ENCODE data around the gene KDR.

KDR gene

DNA sequence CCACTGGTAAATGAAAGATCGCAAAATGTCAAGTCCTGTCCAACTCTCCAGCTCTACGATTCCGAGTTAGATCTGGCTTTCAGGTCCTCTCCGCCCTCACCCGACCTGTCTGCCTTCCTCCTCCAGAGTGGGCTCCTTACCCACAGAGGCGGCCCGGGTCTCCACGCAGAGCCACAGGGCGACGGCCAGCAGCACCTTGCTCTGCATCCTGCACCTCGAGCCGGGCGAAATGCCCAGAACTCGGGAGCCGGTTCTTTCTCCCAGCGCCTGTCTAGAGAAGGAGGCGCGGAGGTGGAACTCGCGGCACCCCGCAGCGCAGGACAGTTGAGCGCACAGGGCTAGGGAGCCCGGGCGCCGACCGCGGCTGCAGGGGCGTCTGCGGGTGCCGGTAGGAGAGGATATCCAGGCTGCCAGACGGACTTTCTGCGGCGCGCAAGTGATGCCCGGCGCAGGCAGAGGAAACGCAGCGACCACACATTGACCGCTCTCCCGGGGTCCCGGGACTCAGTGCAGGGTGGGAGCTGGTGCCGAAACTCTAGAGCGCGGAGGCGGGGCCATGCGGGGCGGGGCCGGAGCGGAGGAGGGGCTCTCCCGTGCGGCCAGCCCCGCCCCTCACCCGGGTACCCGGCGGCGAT is at the start of gene KDR:
Gene KDR (minus strand): TSS at position 509 of the 635 bp plus-strand sequence. CDS start 302 bp downstream, at position 207.
- no peak for DNase-seq

DNA sequence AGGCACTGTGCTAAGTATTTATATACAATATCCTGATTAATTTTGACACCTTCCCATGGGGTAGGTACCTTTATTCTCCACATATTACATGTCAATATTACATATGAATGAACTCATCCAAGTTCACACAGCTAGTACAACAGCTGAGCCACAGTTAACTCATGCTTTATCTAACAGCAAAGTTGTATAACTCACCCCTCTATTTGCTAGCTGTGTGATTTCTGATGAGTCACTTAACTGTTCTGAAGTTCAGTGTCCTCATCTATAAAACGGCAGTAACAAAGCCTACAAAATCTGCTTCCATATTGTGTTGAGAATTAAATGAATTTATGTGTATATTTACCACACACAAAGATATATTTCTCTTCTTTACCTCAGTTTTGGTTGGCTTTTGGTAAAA is 48.2 kb upstream of the KDR start:
- no peak for DNase-seq

- no peak for DNase-seq
These were observed 47.4 kb upstream of the KDR start for GRCh38 chr4:55172694-55173287.

DNA sequence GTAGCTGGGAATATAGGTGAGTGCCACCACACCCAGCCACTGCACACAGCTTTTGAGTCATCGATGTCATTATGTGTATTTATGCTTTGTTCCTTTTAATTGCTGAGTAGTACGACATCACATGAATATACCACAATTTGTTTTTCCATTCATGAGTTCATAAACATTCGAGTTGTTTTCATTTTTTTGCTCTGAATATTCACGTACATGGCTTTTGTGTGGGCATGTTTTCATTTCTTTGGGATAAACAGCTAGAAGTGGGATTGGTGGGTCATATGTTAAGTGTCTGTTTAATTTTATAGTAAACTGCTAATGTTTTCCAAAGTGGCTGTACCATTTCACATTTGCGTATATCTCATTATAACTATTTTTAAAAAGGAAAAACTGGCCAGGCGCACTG is 45.1 kb upstream of the KDR start:
- no peak for DNase-seq

DNA sequence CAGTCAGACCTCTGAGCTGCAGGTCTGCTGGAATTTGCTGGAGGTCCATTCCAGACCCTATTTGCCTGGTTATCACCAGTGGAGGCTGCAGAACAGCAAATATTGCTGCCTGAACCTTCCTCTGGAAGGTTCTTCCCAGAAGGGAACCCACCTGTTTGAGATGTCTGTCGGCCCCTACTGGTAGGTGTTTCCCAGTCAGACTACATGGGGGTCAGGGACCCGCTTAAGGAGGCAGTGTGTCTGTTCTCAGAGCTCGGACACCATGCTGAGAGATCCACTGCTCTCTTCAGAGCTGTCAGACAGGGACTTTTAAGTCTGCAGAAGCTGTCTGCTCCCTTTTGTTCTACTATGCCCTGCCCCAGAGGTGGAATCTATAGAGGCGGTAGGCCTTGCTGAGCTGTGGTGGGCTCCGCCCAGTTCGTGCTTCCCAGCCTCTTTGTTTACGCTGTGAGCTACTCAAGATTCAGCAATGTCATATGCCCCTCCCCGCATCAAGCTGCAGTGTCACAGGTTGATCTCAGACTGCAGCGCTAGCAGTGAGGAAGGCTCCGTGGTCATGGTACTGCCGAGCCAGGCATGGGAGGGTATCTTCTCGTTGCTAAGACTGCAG is 44.1 kb upstream of the KDR start:
- DNase-seq, result peak; percentile 43 to 49

- no peak for DNase-seq
These were observed 37.0 kb upstream of the KDR start for GRCh38 chr4:55162396-55162795.

DNA sequence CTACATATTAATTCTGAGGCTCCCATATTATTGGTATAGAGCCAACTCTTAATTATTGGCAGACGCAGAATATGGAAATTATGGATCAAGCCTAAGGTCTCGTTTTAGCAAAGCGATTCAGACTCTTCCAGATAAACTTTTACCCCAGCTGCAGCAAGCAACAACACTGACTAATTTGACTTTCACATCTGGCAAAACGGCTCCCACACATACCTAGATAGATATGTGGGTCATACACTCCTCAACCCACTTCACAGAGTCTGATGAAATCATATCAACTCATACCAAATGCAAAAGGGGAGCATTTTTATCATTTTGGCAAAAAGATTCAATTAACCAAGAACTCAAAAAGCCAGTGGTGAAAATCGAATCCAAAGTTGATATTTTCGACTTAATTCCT is 36.3 kb upstream of the KDR start:
- DNase-seq, result no peak

GRCh38 chr4:55159851-55160250 is 34.5 kb upstream of the KDR start:
- DNase-seq, result no peak

DNA sequence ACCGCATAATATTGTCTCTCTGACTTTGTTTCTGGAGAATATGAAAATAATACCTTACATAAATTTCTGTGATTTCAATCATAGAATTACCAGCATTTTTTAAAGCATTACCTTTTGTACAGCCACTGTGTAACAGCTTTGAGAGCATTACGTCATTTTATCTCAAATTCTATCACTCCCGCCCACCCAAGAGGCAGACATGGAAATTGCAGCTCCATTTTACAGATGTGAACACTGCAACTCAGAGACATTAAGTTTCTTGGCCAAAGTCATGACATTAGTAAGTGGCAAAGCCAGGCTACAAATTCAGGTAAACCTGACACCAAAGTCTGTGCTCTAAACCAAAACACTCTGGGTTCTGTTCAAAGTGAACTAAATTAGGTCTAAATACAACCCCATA is 33.6 kb upstream of the KDR start:
- DNase-seq, result no peak

GRCh38 chr4:55157559-55158277 is 32.3 kb upstream of the KDR start:
- no peak for DNase-seq

DNA sequence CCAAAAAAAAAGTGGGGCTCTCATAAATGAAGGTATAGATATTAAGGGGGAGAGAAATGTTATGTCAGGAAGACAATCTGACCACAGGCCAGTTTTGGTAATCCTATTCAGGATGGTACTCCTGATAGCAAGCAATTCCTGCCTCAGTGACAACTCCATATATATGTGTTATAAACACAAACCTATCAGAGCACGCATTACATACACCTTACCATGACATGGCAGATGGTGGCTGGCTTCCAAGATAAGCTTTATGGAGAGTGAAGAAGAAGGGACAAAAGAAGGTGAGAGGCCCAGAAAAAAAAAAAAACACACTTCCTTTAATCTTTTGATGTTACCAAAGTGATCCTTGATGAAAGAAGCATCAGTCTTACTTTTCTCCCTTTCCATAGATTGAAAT is 29.5 kb upstream of the KDR start:
- DNase-seq, result no peak

GRCh38 chr4:55154290-55154880 is 29.0 kb upstream of the KDR start:
- DNase-seq, result no peak

DNA sequence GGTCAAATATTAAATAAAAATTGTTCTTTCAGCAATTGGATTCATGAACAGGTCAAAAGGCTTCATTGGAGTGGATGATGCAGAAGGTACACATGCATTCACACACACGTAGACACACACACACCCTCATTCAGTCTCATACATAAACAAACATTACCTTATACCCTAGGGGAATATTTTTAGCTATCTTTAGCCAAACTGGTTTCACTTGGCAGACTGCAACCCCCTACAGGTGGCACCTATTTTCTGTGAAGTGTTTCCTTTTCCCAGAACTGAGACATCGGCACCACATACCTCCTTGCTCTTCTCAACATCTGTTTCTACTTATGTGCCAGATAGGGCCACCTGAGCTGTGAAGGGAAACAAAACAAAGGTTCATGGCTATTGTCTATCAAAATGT is 18.5 kb upstream of the KDR start:
- DNase-seq, result peak in 1 of 2 experiments; percentile 10

DNA sequence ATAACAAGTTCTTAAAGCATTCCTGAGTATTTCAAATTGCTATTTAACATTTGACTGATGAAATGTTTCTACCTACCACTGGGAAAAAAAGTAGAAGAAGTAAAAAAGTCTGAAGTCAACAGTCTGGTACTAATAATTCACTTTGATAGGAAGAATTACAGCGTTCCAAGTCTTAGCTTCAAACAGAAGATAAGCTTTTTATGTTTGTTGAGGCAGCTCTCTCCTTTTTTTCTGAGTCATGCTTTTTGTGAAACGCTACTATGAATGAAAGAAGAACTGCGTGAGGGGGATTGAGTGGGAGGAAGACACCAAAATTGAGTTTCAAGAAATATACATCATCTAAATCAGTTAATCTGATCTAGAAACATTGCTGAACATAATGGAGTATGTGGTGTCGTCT is 13.0 kb upstream of the KDR start:
- no peak for DNase-seq

DNA sequence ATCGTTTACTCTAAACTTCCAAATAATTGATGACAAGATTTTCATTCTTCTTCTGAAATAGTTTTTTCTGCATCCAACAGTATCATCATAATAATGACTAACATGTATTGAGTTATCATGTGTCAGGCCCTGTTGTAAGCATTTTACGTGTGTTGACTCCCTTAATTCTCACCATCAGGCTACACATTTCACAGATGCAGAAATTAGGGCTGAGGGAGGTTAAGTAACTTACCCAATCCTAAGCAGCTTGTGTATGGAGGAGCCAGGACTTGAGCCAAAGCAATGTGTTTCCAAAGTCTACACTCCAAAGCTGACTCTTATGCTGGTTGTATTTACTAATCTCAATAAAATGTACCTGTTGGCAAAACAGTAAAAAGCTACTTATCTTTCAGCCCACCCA is 11.2 kb upstream of the KDR start:
- DNase-seq, result no peak

GRCh38 chr4:55133951-55134350 is 8.6 kb upstream of the KDR start:
- DNase-seq, result no peak

DNA sequence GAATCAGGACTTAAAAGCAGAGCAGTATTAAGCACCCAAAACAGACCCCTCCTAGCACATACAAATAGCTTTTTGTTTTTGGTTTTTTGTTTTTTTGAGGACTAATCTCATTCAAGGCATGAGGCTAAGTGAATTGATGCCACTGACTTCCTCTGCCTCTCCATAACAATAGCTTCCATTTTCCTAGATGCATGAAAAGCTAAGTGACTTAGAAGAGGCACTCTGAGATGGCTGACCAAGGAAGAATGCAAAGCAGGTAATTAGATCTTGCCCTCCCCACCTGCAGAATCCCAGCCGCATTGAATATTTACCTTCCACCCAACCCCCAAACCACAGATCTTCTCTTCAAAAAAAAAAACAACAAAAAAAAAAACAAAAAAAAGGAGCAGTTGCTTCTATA is 7.4 kb upstream of the KDR start:
- no peak for DNase-seq

DNA sequence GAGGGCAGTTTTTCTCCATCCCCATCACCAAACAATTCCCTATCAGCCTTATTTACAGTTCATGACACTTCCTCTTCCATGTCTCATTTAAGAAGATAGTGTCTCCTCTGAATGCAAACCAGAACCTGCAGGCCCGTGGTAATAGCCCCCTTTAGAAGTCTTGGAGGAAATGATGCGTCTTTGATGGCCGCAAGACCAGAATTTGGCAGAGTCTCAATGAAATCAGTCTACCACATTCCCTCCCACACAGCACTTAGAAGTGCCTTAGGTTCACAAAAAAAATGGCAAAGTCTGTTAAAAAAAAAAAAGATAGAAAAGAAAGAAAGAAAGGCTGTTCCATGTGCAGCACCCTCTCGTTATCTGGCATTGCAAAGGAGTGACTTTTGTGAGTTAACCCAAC is 2.1 kb upstream of the KDR start:
- no peak for DNase-seq

- DNase-seq, result no peak
These were observed 1.7 kb upstream of the KDR start for GRCh38 chr4:55127053-55127452.

DNA sequence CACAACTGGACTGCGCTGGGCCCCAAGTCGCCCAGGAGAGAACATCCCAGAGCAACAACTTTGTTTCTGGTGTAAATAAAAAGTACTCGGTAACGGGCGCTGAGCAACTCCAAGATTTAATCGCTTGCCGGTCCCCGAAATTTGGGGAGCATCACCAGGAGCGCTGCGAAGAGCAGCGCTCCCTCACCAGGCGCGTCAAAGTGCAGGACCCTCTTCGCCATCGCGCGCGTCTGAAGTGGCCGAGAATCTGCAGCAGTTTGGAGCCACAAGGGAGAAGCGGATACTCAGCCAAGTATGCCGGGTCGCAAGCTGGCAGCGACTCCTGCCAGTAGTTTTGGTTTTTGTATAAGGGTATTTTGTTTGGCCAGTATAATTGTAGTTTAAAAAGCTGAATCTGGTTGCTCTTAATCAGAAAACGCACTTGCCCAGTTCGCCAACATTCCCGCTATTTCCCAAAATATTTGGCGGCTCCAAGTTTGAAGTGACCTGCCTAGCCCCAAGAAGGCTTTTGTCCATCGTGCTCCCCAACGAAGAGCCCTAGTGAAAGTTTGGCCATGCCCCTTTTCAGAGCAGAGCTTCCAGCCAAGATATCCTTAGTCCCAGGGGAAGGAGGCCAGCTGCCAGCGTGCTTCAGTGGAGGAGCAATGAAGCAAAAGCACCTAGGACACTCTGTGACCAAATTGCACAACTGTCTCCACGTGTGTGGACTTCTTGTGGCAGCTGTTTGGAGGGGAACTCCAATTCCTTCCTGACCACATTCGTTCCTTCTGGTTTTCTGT is 557 bp upstream of the KDR start:
- no peak for DNase-seq

- no peak for DNase-seq
These were observed 896 bp downstream of the KDR start for GRCh38 chr4:55124322-55125076.

DNA sequence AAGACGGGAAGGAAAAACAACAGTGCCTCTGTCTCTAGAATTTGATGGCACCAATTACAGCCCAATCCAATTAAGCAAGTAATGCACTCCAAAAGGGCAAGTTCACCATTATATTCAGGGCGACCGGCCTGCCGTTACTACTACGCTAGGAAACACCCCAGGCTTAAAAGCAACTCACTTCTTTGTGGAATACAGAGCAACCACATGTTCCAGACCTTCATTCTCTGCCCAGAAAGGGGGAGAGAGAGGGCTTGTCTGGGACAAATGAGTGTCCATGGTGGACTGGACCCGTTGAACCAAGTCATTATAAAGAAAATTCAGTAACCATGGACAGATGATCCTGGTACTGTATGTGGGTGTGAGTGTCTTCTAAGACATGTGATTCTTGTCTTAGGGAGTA is 1.6 kb downstream of the KDR start:
- DNase-seq, result no peak
